ENCODE data around the gene CRADD. TPM values are rescaled to one million over a fixed set of nuclear protein-coding genes. Genes with fewer than 3 reads are reported as not detected.
A peak's percentile ranks its signal among the peaks of the same experiment; 100 is the strongest.

The CRADD gene
- total and polyA plus RNA-seq, 2 of the 4 experiments (the other 2 are of a cell fraction): 11.1 to 14.0 TPM

GRCh38 chr12:93886533-93887511 is 209.6 kb downstream of the CRADD start:
- Histone ChIP-seq H3K23ac (ENCODE audit: low read depth, low read length) (no peak overlapping the region), H4K20me1 (ENCODE audit: insufficient read depth, low read length) (no peaks in the 10 kb centered on the region), H2BK5ac (ENCODE audit: low read depth, low read length, poor library complexity, severe bottlenecking) (peak overlapping the region; percentile 52), H3K9me3 (ENCODE audit: control insufficient read depth, insufficient read depth, low read length) (no peaks in the 10 kb centered on the region), H3K4me3 (ENCODE audit: insufficient read depth, low read depth, low read length) (no peak overlapping the region), H4K5ac (ENCODE audit: low read depth, low read length) (peak overlapping the region; percentile 47; the same call in 1 of the 2 replicates), H3K79me1 (ENCODE audit: low read depth in 1 of 2, low read length in 2 of 2) (no peaks in the 10 kb centered on the region), H3K36me3 (ENCODE audit: control insufficient read depth, insufficient read depth, low read length) (no peaks in the 10 kb centered on the region), H3K27me3 (ENCODE audit: control insufficient read depth, insufficient read depth, low read length) (no peaks in the 10 kb centered on the region), H2BK20ac (ENCODE audit: low read depth, low read length) (peak overlapping the region; percentile 70), H3K14ac (replicated peaks; ENCODE audit: low read depth, low read length) (peak overlapping the region; percentile 49), H2BK120ac (ENCODE audit: low read depth, low read length) (peak overlapping the region; percentile 98), H3K4me2 (ENCODE audit: low read depth, low read length) (no peak overlapping the region), H2BK15ac (ENCODE audit: low read depth, low read length) (peak overlapping the region; percentile 73; the same call in 2 of the 3 replicates), H4K91ac (ENCODE audit: insufficient read depth, low read depth, low read length) (peak overlapping the region; percentile 51), H3K9me1 (ENCODE audit: insufficient read depth, low read length) (peaks cover 8% of the 10 kb centered on the region; the same call in 1 of the 2 replicates), H2AK5ac (ENCODE audit: low read depth, low read length) (peak overlapping the region; percentile 81; the same call in 1 of the 2 replicates), H3K18ac (ENCODE audit: low read depth, low read length) (peak overlapping the region; percentile 66; the same call in 1 of the 2 replicates), H3K27ac (ENCODE audit: insufficient read depth, low read length) (peak overlapping the region; percentile 18; the same call in 1 of the 2 replicates), H2AFZ (replicated peaks; ENCODE audit: low read length, poor library complexity) (no peak overlapping the region), H3K9ac (ENCODE audit: low read depth, low read length) (no peak overlapping the region), H3K56ac (ENCODE audit: extremely low read depth, insufficient read depth, low read length) (no peak overlapping the region), H3K4me1 (ENCODE audit: control insufficient read depth, insufficient read depth, low read length) (peaks cover 29% of the 10 kb centered on the region), H4K8ac (ENCODE audit: low read depth in 2 of 2, low read length in 2 of 2) (peak overlapping the region; percentile 3 to 42; a peak in 3 of 4 replicates), H3K4ac (ENCODE audit: low read depth, low read length) (peak overlapping the region; percentile 74), H2AK9ac (replicated peaks; ENCODE audit: low read depth, low read length, poor library complexity) (no peak overlapping the region)
- TF ChIP-seq CTCF (conservative IDR thresholded peaks at IDR 0.05; ENCODE audit: low read depth, low read length) (no peak), BHLHE40 (IDR thresholded peaks at IDR 0.05; ENCODE audit: low read depth, low read length) (peak; percentile 66; the same call in 1 of the 2 replicates), FOS (IDR thresholded peaks at IDR 0.05; ENCODE audit: low read depth, low read length) (no peak)
- no TSS peak for BruUV-seq (replicated peaks)
- in situ Hi-C loops (cut with MboI; ENCODE audit: low sequenced_read_pairs) (no loop called here), intact Hi-C loops (cut with micrococcal nuclease) (no loop called here), dilution Hi-C loops (cut with HindIII; ENCODE audit: low sequenced_read_pairs, unreplicated experiment) (no loop called here)
- peak; percentile 79 for ATAC-seq (ENCODE audit: low read depth)
- peak; percentile 89 for DNase-seq
- CTCF ChIA-PET: no interaction called here
- 100% methylated on average over 1 of the region's 18 CpGs; no CpG with 5 or more reads in 1 of the 2 experiments for WGBS, 2 experiments (ENCODE audit: extremely low coverage in 2 of 2, insufficient read length in 1 of 2)
- POLR2A ChIA-PET (ENCODE audit: unreplicated experiment): no interaction called here

All from IMR-90 (cell line).